ENCODE measurements around the gene HS6ST2. TPM values are rescaled to one million over a fixed set of nuclear protein-coding genes. Genes with fewer than 3 reads are reported as not detected.

The HS6ST2 gene
- 14.9 and 17.4 TPM in 2 replicates for total RNA-seq (2014; rRNA removed; shearing (Covaris generic))

GRCh38 chrX:132958091-132958703 is at the start of gene HS6ST2:
TSS of gene HS6ST2 (minus strand) at chrX:132958629.

Small RNA genes lying within 50 kb of the gene (small RNA-seq; reads per million reads assigned to genes)
- gene RNU6-98P = not detected
- not detected for gene Z82205.1

Other genes starting within 250 kb of the HS6ST2 start
- not detected in 2 replicates for gene USP26, start 138.5 kb upstream of the HS6ST2 start, total RNA-seq (2014; rRNA removed; shearing (Covaris generic))

All from A375 (cell line).